Medulla oblongata (tissue), 1 donor: ENCODE data around the gene INO80.

Experiments
- DNase-seq: peaks from one replicate; pipeline ENCODE4 v3.0.0-alpha.2; 2015; ENCODE audit errors: extremely low spot score

INO80 gene

GRCh38 chr15:40929660-40930429 is 186.2 kb downstream of the INO80 start:
- no peak for DNase-seq
